Gastrocnemius medialis (tissue), 4 donors: ENCODE measurements around the gene IGSF8. TPM values are rescaled to one million over a fixed set of nuclear protein-coding genes. Genes with fewer than 3 reads are reported as not detected.
"Not testable (repeated sequence)": the region's sequence is repeated elsewhere in the genome, so short reads cannot be mapped to it uniquely, and the experiment has no call there.

Experiments
- ATAC-seq, 2 donors: fragments of 150-250 bp; one replicate each; pipeline ENCODE4 v1.9.1; 2016
- DNase-seq, 2 donors: peaks; one replicate each; pipeline ENCODE4 v3.0.0-alpha.2; 2019
- H3K27ac ChIP-seq, 4 donors: fragments of 200-600 bp; sonication (generic); 1 replicate in 1 of 4; 2 replicates in 3 of 4; pipeline ENCODE4 v1.5.1; 2016 to 2018; ENCODE audit warnings: mild to moderate bottlenecking in 2 of 4, moderate library complexity in 1 of 4
- H3K27me3 ChIP-seq, 3 donors: fragments of 200-600 bp; sonication (generic) in 2 of 3; 1 replicate in 1 of 3; 2 replicates in 2 of 3; pipeline versions ENCODE4 v1.5.1 to v1.6.0; 2016 to 2019; ENCODE audit warnings: mild to moderate bottlenecking in 1 of 3, moderate library complexity in 1 of 3
- H3K36me3 ChIP-seq, 2 donors: fragments of 200-600 bp; sonication (generic) in 1 of 2; one replicate each; pipeline ENCODE4 v1.5.1; 2017 to 2018
- H3K4me1 ChIP-seq, 2 donors: fragments of 200-600 bp; sonication (generic) in 1 of 2; one replicate each; pipeline ENCODE4 v1.5.1; 2016 to 2017; ENCODE audit warnings: mild to moderate bottlenecking in 2 of 2
- H3K4me3 ChIP-seq, 4 donors: fragments of 200-600 bp; sonication (generic) in 3 of 4; 1 replicate in 1 of 4; 2 replicates in 3 of 4; pipeline ENCODE4 v1.5.1; 2016 to 2019; ENCODE audit warnings: mild to moderate bottlenecking in 2 of 4
- H3K9me3 ChIP-seq, 3 donors: fragments of 200-600 bp; sonication (generic) in 2 of 3; 1 replicate in 1 of 3; 2 replicates in 2 of 3; pipeline ENCODE4 v1.5.1; 2016 to 2019
- CTCF ChIP-seq, 5 experiments: fragments of 450-650 bp in 3 of 5; fragments of 200-600 bp in 2 of 5; sonication (generic) in 2 of 5; IDR thresholded peaks in 4 of 5; conservative IDR thresholded peaks in 1 of 5; 1 replicate in 4 of 5; 2 replicates in 1 of 5; pipeline ENCODE4 v1.5.1; 2016 to 2019; ENCODE audit warnings: antibody characterized with exemption in 5 of 5, mild to moderate bottlenecking in 3 of 5, moderate library complexity in 3 of 5
- POLR2A ChIP-seq, 2 donors: fragments of 450-650 bp; IDR thresholded peaks; one replicate each; pipeline ENCODE4 v1.6.1; 2017; ENCODE audit warnings: antibody characterized with exemption in 2 of 2, mild to moderate bottlenecking in 2 of 2, moderate library complexity in 2 of 2
- in situ Hi-C, 4 donors: fragments of 200-750 bp; cut with MboI; loops; one replicate each; pipeline versions ENCODE4 v1.15.0 to v1.8.0; 2017; ENCODE audit warnings: low sequenced_read_pairs in 4 of 4
- intact Hi-C: fragments of 100-400 bp; cut with DNase I; formaldehyde crosslinking; loops from one replicate; pipeline ENCODE4 v1.15.1; 2023; ENCODE audit warnings: low total_unique reads
- total RNA-seq, 4 donors: library from RNA; depleted of rRNA; stranded (reverse); fragments of >200 nt; gene quantifications; one replicate each; pipeline versions ENCODE4 v1.1.0 to v1.2.3, GENCODE V29; 2016

IGSF8 gene
- total RNA-seq, 4 donors from 2014 or later, result 3.4 to 12.8 (median 8.7) TPM

DNA sequence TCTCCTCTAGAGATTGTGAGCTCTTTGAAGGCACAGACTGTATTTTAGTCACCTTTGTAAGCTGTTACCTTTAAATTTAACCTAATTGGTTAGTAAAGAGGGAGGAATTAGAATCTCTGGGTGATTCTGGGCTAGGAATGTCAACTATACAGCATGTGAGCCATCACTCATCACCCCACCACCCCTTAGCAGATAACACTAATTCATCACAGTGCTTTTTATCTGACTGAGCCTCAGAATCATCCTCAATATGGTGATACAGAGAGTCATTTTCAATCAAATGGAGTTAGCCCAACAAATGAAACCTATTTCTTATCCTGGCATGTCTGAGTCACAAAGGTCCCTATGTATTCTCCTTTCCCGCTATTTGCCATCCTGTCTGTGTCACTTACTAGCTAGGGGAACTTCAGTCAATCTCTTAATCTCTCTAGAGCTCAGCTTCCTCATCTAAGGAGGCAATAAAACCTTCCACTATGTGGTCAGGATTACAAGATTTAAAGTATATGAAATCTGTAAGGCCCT is 41.7 kb downstream of the IGSF8 start:
- intact Hi-C loops (no loop called here), in situ Hi-C loops (no loop called here)
- no peak overlapping the region for H3K4me3 ChIP-seq
- no peak overlapping the region for H3K27ac ChIP-seq
- DNase-seq (no peak), ATAC-seq (no peak)
- H3K27me3 ChIP-seq, result no peaks in the 10 kb centered on the region
- no peaks in the 10 kb centered on the region for H3K9me3 ChIP-seq
- TF ChIP-seq POLR2A (IDR thresholded peaks at IDR 0.05) (no peak), CTCF (IDR thresholded peaks at IDR 0.05 in 4 of 5, conservative IDR thresholded peaks at IDR 0.05 in 1 of 5) (no peak)
- H3K4me1 ChIP-seq, result no peaks in the 10 kb centered on the region
- H3K36me3 ChIP-seq, result no peaks in the 10 kb centered on the region

DNA sequence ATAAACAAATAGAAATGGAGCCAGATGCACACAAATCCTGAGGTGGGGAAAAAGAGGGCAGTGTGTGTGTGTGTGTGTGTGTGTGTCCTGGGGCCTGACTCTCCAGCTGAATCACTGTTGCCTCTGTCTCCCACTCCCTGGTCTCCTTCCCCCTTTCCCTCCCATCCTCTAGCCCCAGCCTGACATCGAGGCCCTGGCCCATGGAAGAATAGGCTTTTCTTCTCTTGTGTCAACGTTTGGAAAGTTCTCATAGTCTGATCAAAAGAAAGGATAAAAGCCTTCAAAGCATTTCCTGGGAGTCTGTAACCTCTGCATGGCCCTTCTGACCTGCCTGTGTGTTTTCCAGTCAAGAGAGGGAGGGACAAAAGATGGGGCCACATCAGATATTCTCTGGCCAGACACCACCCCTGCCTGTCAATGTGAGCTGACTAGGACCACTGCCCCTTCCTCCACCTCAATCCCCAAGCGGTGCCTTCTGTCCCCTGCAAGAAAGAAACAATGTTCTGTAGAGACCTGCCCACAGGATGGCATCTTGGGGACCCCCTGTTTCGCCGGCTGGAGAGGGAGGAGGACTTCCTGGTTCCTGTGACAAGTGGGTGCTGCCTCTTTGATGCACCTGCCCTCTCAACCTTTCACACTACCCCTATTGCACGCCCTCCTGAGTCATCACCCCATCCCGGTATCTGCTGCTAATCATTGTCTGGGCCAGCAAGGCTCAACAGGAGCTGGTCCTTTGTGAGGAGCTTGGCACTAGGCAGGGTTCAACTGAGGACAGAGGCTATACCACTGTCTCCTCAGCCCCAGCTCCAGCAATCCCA is 44.7 kb downstream of the IGSF8 start:
- Histone ChIP-seq H3K27ac (no peak overlapping the region), H3K36me3 (no peaks in the 10 kb centered on the region), H3K4me1 (no peaks in the 10 kb centered on the region), H3K27me3 (no peaks in the 10 kb centered on the region), H3K9me3 (no peaks in the 10 kb centered on the region), H3K4me3 (no peak overlapping the region)
- in situ Hi-C loops (no loop called here), intact Hi-C loops (no loop called here)
- DNase-seq (no peak), ATAC-seq (no peak)
- TF ChIP-seq POLR2A (IDR thresholded peaks at IDR 0.05), result no peak
- TF ChIP-seq CTCF (IDR thresholded peaks at IDR 0.05 in 4 of 5, conservative IDR thresholded peaks at IDR 0.05 in 1 of 5), result no peak

GRCh38 chr1:160052936-160053335 is 45.5 kb downstream of the IGSF8 start:
- H3K27ac ChIP-seq, result no peak overlapping the region
- H3K4me3 ChIP-seq, result no peak overlapping the region
- no peaks in the 10 kb centered on the region for H3K27me3 ChIP-seq
- DNase-seq (no peak), ATAC-seq (no peak)
- TF ChIP-seq POLR2A (IDR thresholded peaks at IDR 0.05) (no peak), CTCF (IDR thresholded peaks at IDR 0.05 in 4 of 5, conservative IDR thresholded peaks at IDR 0.05 in 1 of 5) (no peak)
- no peaks in the 10 kb centered on the region for H3K9me3 ChIP-seq
- H3K4me1 ChIP-seq, result no peaks in the 10 kb centered on the region
- in situ Hi-C loops, result no loop called here
- no peaks in the 10 kb centered on the region for H3K36me3 ChIP-seq
- intact Hi-C loops, result no loop called here

DNA sequence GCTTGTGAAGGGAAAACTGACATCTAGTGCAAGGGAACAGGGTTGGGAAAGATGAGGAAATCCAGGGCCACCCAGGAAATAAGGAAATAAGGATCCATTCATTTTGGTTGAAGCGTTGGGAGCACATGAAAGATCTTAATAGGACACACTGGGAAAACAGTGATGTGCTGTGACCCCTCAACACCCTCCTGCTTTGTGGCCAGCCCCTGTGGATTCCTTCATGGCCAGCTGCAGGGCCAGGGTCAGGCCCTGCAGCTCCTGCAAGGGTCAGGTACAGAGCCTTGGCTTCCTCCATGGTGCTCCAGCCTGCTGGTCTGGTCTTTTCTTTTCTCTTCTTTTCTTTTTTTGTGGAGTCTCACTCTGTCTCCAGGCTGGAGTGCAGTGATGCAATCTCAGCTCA is 47.8 kb downstream of the IGSF8 start:
- TF ChIP-seq CTCF (IDR thresholded peaks at IDR 0.05 in 4 of 5, conservative IDR thresholded peaks at IDR 0.05 in 1 of 5) (no peak), POLR2A (IDR thresholded peaks at IDR 0.05) (no peak)
- no peak overlapping the region for H3K27ac ChIP-seq
- H3K27me3 ChIP-seq, result no peaks in the 10 kb centered on the region
- H3K4me1 ChIP-seq, result peaks cover 0 to 6% of the 10 kb centered on the region in 2 donors
- H3K4me3 ChIP-seq, result no peak overlapping the region
- no peaks in the 10 kb centered on the region for H3K9me3 ChIP-seq
- H3K36me3 ChIP-seq, result no peaks in the 10 kb centered on the region
- in situ Hi-C loops, result no loop called here
- DNase-seq (no peak), ATAC-seq (no peak)
- intact Hi-C loops, result no loop called here

DNA sequence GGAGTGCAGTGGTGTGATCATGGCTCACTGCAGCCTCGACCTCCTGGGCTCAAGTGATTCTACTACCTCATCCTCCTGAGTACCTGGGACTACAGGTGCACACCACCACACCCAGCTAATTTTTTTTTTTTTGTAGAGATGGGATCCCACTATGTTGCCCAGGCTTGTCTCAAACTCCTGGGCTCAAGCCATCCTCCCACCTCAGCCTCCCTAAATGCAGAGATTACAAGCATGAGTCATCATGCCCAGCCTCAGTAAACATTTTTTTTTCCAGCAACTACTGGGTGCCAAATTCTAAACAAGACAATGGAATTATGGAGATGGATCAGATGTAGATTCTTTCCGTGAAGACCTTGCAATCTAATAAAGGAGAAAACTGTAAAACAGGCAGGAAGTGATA is 48.2 kb downstream of the IGSF8 start:
- intact Hi-C loops, H3K4me1 ChIP-seq, DNase-seq, H3K36me3 ChIP-seq, ATAC-seq, H3K27me3 ChIP-seq, in situ Hi-C loops, H3K4me3 ChIP-seq, H3K27ac ChIP-seq, H3K9me3 ChIP-seq: not testable (repeated sequence)
